Right cardiac atrium (tissue), 5 donors: ENCODE data around the gene ACACB. TPM values are rescaled to one million over a fixed set of nuclear protein-coding genes. Genes with fewer than 3 reads are reported as not detected.

Experiments
- ATAC-seq, 2 donors: fragments of 200-7000 bp; cut with Tn5 transposase; one replicate each; pipeline versions ENCODE4 v1.8.0 to v1.9.1; 2020; ENCODE audit warnings: moderate library complexity in 2 of 2, mild to moderate bottlenecking in 1 of 2
- DNase-seq, 3 donors: peaks; one replicate each; pipeline ENCODE4 v3.0.0-alpha.2; 2020
- H3K27ac ChIP-seq: one replicate; pipeline ENCODE4 v1.5.1; 2013; ENCODE audit warnings: mild to moderate bottlenecking, low read length, control low read depth, moderate library complexity
- H3K27me3 ChIP-seq: one replicate; pipeline ENCODE4 v1.6.1; 2013; ENCODE audit not compliant: control insufficient read depth, insufficient read depth
- H3K4me1 ChIP-seq: one replicate; pipeline ENCODE4 v1.6.1; 2013; ENCODE audit warnings: low read length; ENCODE audit not compliant: control insufficient read depth, insufficient read depth
- H3K4me3 ChIP-seq: one replicate; pipeline ENCODE4 v1.5.1; 2013; ENCODE audit warnings: low read length, control low read depth
- H3K9me3 ChIP-seq: one replicate; pipeline ENCODE4 v1.6.1; 2013; ENCODE audit warnings: low read length; ENCODE audit not compliant: control insufficient read depth
- WGBS: extraction: QIAGEN DNeasy Blood & Tissue Kit; methylation state at CpG from one replicate; pipeline ENCODE4 v1.1.7; 2013; 5-methylcytosine and 5-hydroxymethylcytosine counted together
- intact Hi-C, 4 donors: fragments of 100-400 bp; cut with DNase I; formaldehyde crosslinking; loops; one replicate each; pipeline versions ENCODE4 v1.11.0 to v1.14.0; 2022 to 2023
- polyA plus RNA-seq: library from polyadenylated mRNA; stranded (reverse); fragments of 200-250 nt; gene quantifications from one replicate; pipeline ENCODE4 v1.2.3, GENCODE V29; 2013
- total RNA-seq, 4 donors: library from RNA; stranded (reverse); fragmentation: NEBNext Ultra II Directional; extraction: Animal tissue kit (Norgen Biotek cat#: 25700); gene quantifications; one replicate each; pipeline ENCODE4 v1.2.1, GENCODE V29; 2021
- donor health status: healthy with polysubstance abuse.
- donor health status: DM: no; HTN: yes; CAD: no.
- donor health status: DM: no; HTN: no; CAD: no.
- donor health status: DM: no; HTN: yes; CAD: no; lungs with severe emphysema.
- donor health status: DM: yes; HTN: yes; CAD: no.

Gene ACACB
- total and polyA plus RNA-seq, 5 donors: 87.1 to 128 (median 115) TPM

DNA sequence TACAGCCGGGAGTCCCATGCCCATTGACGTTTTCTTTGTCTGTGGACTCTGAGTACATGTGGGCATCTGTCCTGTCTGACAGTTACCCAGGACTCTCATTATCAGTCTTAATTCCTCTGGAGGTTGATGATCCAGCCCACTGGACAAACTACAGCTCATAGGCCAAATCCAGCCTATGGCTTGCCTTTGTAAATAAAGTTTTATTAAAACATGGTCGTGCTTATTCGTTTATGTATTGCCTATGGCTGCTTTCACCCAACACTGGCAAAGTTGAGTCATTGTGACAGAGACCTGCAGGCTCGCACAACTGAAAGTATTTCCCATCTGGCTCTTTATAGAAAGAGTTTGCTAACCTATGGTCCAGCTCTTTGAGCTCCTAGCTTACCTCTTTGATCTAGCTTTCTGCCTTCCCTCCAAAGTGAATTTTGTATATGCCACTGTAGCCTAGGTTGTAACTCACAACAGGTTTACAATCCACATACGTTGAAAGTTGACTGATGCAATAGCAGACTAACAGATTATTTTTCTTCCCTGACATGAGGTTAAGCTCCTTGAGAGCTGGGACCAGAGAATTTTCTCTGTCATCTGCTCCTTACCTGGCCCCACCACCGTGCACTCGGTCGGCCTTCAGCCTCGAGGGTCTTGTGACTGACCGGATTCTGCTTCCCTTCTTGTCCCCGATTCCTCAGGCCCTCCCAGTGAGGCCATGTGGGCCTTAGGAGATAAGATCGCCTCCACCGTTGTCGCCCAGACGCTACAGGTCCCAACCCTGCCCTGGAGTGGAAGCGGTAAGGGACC lies 57.3 kb downstream of the ACACB start:
- 97% methylated on average over 17 of the region's 17 CpGs for WGBS
- Histone ChIP-seq H3K27me3 (no peaks in the 10 kb centered on the region), H3K4me1 (no peaks in the 10 kb centered on the region), H3K9me3 (no peaks in the 10 kb centered on the region), H3K4me3 (no peak overlapping the region), H3K27ac (no peak overlapping the region)
- DNase-seq: no peak
- intact Hi-C loops: no loop called here
- ATAC-seq: no peak

DNA sequence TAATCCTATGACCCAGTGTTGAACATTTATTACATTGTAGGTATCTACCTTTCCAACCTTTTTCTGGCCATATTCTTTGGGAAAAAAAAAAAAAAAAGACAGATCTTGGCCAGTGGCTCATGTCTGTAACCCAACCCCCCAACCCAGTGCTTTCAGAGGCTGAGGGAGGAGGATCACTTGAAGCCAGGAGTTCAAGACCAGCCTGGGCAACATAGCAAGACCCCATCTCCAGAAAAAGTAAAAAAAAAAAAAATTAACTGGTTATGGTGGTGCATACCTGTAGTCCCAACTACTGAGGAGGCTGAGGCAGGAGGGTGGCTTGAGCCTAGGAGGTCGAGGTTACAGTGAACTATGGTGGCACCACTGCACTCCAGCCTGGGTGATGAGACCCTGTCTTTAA lies 58.1 kb downstream of the ACACB start:
- Histone ChIP-seq H3K4me1 (no peaks in the 10 kb centered on the region), H3K4me3 (no peak overlapping the region), H3K27me3 (no peaks in the 10 kb centered on the region), H3K9me3 (no peaks in the 10 kb centered on the region), H3K27ac (no peak overlapping the region)
- ATAC-seq (no peak), DNase-seq (no peak)
- intact Hi-C loops: no loop called here
- WGBS: 93% methylated on average over 1 of the region's 1 CpG

DNA sequence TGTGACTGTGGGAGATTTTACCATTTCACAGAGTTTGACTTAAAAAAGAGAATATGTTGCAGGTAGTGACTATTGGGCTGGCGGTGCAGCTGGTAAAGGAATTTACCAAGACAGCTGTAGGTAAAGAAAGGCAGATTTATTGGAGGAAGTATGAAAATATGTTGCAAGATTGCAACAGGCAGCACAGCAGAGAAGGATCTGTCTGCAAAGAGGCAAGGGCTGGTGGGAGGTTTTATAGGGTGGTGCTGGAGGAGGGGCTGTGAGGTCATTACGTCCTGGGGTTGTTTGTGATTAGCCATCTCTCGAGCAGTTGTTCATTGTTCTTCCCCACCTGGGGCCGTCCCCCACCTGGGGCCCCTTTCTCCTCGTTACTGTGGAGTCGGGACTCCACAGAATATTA lies 62.1 kb downstream of the ACACB start:
- no peak overlapping the region for H3K4me3 ChIP-seq
- no peaks in the 10 kb centered on the region for H3K9me3 ChIP-seq
- no peaks in the 10 kb centered on the region for H3K4me1 ChIP-seq
- H3K27me3 ChIP-seq: no peaks in the 10 kb centered on the region
- H3K27ac ChIP-seq: no peak overlapping the region
- intact Hi-C loops: no loop called here
- WGBS: 76% methylated on average over 6 of the region's 6 CpGs
- ATAC-seq: no peak
- DNase-seq: no peak

DNA sequence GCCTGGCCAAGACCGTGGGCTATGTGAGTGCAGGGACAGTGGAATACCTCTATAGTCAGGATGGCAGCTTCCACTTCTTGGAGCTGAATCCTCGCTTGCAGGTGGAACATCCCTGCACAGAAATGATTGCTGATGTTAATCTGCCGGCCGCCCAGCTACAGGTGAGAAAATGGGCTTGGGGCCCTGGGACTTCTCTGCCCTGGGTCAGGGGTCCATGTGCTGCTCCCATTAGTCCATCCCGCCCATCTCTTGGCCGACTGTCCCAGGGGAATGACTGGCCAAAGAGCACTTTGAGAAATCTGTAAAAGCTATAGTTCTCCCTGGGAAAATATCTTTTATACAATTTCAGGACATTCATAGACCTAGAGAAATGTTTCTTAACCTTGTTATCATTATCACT lies 63.5 kb downstream of the ACACB start:
- 83% methylated on average over 6 of the region's 6 CpGs for WGBS
- Histone ChIP-seq H3K27me3 (no peaks in the 10 kb centered on the region), H3K4me3 (no peak overlapping the region), H3K4me1 (no peaks in the 10 kb centered on the region), H3K9me3 (no peaks in the 10 kb centered on the region), H3K27ac (no peak overlapping the region)
- DNase-seq (no peak), ATAC-seq (no peak)
- intact Hi-C loops: loop anchor here in 2 of 4 donors (10.0 kb wide), 1 partner anchor 55 kb away; no protein-coding TSS in a partner anchor

DNA sequence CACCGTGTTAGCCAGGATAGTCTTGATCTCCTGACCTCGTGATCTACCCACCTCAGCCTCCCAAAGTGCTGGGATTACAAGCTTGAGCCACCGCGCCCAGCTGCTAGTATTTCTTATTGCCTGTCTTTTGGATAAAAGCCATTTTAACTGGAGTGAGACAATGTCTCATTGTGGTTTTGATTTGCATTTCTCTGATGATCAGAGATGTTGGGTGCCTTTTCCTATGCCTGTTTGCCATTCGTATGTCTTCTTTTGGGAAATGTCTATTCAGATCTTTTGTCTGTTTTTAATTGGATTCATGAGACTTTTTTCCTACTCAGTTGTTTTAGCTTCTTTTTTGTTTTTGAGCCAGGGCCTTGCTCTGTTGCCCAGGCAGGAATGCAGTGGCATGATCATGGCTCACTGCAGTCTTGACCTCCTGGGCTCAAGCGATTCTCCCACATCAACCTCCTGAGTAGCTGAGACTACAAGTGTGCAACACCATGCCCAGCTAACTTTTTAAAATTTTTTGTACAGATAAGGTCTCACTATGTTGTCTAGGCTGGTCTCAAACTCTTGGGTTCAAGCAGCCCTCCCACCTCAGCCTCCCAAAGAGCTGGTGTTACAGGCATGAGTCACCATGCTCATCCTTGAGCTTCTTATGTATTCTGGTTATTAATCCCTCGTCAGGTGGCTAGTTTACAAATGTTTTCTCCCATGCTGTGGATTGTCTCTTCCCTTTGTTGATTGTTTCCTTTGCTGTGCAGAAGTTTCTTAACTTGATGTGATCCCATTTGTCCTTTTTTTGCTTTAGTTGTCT lies 65.9 kb downstream of the ACACB start:
- H3K27ac ChIP-seq: no peak overlapping the region
- H3K4me1 ChIP-seq: no peaks in the 10 kb centered on the region
- no peak for ATAC-seq

DNA sequence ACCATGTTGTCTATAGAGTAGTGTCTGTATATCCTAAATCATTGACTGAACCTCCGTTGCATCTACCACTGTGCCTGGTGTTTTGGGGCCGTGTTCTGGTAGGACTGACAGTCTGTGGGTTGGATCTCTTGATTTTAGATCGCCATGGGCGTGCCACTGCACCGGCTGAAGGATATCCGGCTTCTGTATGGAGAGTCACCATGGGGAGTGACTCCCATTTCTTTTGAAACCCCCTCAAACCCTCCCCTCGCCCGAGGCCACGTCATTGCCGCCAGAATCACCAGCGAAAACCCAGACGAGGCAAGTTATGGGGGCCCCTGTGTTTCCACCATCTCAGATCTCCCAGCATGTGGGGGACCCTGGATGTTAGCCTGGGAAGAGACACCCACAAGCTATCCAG lies 69.1 kb downstream of the ACACB start:
- WGBS: 91% methylated on average over 12 of the region's 12 CpGs
- no peaks in the 10 kb centered on the region for H3K4me1 ChIP-seq
- intact Hi-C loops: loop anchor here in 2 of 4 donors (10.0 kb wide), 1 partner anchor 49 kb away; no protein-coding TSS in a partner anchor
- H3K27me3 ChIP-seq: no peaks in the 10 kb centered on the region
- no peaks in the 10 kb centered on the region for H3K9me3 ChIP-seq
- no peak overlapping the region for H3K4me3 ChIP-seq
- ATAC-seq (no peak), DNase-seq (no peak)
- H3K27ac ChIP-seq: no peak overlapping the region

More for the DNA sequence above, 65.9 kb downstream of the ACACB start:
- WGBS: 93% methylated on average over 7 of the region's 7 CpGs
- Histone ChIP-seq H3K4me3 (no peak overlapping the region), H3K27me3 (no peaks in the 10 kb centered on the region), H3K9me3 (no peaks in the 10 kb centered on the region)
- DNase-seq: no peak
- intact Hi-C loops: loop anchor here in 2 of 4 donors (10.0 kb wide), 1 partner anchor 53 kb away; no protein-coding TSS in a partner anchor

DNA sequence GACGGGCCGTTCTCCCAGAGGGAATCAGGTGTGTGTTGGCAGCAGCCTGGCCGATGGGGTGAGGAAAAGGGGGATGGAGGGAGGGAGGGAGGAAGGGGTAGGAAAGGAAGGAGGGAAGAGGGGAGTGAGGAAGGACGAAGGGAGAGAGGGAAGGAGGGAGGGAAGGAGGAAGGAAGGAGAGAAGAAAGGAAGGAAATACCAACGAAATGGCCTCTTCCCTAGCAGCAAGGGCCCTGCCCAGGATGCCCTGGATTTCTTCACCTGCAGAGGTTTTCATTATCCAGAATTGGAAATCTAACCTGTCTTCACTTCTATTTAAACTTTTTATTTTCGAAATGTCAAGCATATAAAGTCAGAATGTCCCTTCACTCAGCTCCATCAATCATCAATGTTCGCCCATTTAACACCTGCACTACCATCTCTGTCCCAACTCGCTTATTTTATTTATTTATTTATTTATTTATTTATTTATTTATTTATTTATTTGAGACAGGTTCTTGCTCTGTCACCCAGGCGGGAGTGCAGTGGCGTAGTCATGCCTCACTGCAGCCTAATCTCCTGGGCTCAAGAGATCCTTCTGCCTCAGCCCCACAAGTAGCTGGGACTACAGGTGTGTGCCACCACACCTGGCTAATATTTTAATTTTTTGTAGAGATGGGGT lies 70.7 kb downstream of the ACACB start:
- 86% methylated on average over 10 of the region's 10 CpGs for WGBS

DNA sequence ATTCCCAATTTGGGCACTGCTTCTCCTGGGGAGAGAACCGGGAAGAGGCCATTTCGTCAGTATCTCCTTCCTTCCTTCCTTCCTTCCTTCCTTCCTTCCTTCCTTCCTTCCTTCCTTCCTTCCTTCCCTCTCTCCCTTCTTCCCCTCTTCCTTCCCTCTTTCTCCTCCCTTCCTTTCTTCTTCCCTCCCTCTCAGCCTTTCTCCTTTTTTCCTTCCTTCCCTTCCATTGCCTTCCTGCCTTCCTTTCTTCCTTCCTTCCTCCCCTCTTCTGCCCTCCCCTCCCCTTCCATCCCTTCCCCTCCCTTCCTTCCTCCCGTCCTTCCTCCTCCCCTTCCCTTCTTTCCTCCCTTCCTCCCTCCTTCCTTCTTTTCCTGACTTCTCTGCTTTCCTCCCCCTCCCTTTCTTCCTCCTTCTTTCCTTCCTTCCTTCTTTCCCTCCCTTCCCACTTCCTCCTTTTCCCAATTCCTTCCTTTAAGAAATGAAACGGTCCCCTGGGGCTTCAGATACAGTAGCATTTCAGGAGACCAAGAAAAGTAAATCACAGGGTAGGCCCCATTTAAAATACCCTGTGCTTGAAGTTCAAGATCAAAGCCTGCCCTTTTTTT lies 71.8 kb downstream of the ACACB start:
- H3K27ac ChIP-seq: no peak overlapping the region
- WGBS: 73% methylated on average over 4 of the region's 4 CpGs

More for the DNA sequence above, 70.7 kb downstream of the ACACB start:
- H3K4me1 ChIP-seq: no peaks in the 10 kb centered on the region
- H3K4me3 ChIP-seq: no peak overlapping the region
- intact Hi-C loops: loop anchor here in 2 of 4 donors (10.0 kb wide), 1 partner anchor 48 kb away; no protein-coding TSS in a partner anchor
- H3K27me3 ChIP-seq: no peaks in the 10 kb centered on the region
- ATAC-seq (no peak), DNase-seq (no peak)
- no peaks in the 10 kb centered on the region for H3K9me3 ChIP-seq
- H3K27ac ChIP-seq: no peak overlapping the region

DNA sequence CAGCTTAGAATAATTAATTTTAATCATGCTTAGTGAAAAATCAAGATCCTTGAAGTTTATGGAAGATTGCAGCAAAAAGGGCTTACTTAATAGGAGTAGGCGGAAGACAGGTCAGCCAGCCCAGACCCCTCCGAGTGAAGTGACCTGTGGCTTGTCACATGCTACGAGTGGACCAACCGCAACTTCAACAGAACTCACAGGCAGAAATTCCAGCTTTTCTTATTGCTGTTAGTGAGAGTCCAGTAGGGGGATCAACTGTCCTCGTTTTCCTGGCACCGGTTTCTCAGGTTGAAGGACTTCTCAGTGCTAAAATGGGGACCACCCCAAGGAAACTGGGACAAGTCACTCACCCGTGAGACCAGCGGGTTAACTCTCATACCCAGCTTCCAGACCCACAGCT lies 72.9 kb downstream of the ACACB start:
- H3K4me1 ChIP-seq: no peaks in the 10 kb centered on the region
- WGBS: 87% methylated on average over 8 of the region's 8 CpGs
- DNase-seq (no peak), ATAC-seq (no peak)
- intact Hi-C loops: loop anchor here in 2 of 4 donors (10.0 kb wide), 1 partner anchor 46 kb away; no protein-coding TSS in a partner anchor
- H3K4me3 ChIP-seq: no peak overlapping the region
- H3K27ac ChIP-seq: no peak overlapping the region
- H3K27me3 ChIP-seq: no peaks in the 10 kb centered on the region
- no peaks in the 10 kb centered on the region for H3K9me3 ChIP-seq

More for the DNA sequence above, 71.8 kb downstream of the ACACB start:
- H3K9me3 ChIP-seq: no peaks in the 10 kb centered on the region
- H3K27me3 ChIP-seq: no peaks in the 10 kb centered on the region
- intact Hi-C loops: loop anchor here in 2 of 4 donors (10.0 kb wide), 1 partner anchor 47 kb away; no protein-coding TSS in a partner anchor
- H3K4me1 ChIP-seq: no peaks in the 10 kb centered on the region
- ATAC-seq (no peak), DNase-seq (no peak)
- H3K4me3 ChIP-seq: no peak overlapping the region

DNA sequence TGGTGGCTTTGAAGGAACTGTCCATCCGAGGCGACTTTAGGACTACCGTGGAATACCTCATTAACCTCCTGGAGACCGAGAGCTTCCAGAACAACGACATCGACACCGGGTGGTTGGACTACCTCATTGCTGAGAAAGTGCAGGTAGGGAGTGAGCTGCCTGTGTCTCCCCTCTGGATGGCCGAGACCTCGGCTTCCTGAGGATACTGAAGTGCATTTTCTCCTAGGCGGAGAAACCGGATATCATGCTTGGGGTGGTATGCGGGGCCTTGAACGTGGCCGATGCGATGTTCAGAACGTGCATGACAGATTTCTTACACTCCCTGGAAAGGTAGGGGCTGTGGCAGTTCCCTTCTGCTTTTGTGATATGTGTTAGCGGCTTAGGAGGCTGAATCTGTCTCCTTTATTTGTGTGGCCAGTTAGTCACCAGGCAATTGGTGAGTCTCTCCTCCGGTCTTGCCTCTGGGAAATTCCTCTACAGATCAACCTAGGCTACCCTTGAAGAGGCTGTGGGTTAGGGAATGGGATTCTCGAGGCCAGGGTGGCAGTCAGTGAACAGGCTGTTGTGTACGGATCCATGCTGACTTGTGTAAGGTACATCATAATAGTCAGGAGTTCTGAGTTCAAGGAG lies 75.3 kb downstream of the ACACB start:
- WGBS: 93% methylated on average over 20 of the region's 20 CpGs
- Histone ChIP-seq H3K9me3 (no peaks in the 10 kb centered on the region), H3K4me1 (no peaks in the 10 kb centered on the region), H3K27ac (no peak overlapping the region), H3K27me3 (no peaks in the 10 kb centered on the region), H3K4me3 (no peak overlapping the region)
- DNase-seq (no peak), ATAC-seq (no peak)
- intact Hi-C loops: no loop called here
